GM18526 (cell line): ENCODE results near the gene PITX2.

ENCODE experiments used
- POLR2A ChIP-seq: IDR thresholded peaks from 3 replicates; pipeline ENCODE4 v1.6.1; 2011; ENCODE audit not compliant: insufficient read length; ENCODE audit errors: extremely low read depth

The PITX2 gene

GRCh38 chr4:110612631-110613269, 10.1 kb downstream of the PITX2 start:
- TF ChIP-seq POLR2A: no peak

- no peak for TF ChIP-seq POLR2A
These were observed 10.9 kb downstream of the PITX2 start for GRCh38 chr4:110611968-110612447.

- no peak for TF ChIP-seq POLR2A
These were observed 11.7 kb downstream of the PITX2 start for GRCh38 chr4:110610940-110611831.

- no peak for TF ChIP-seq POLR2A
These were observed 12.3 kb downstream of the PITX2 start for GRCh38 chr4:110610620-110610939.

GRCh38 chr4:110609044-110609750, 13.7 kb downstream of the PITX2 start:
- no peak for TF ChIP-seq POLR2A

GRCh38 chr4:110605077-110605476, 17.8 kb downstream of the PITX2 start:
- TF ChIP-seq POLR2A: no peak

- no peak for TF ChIP-seq POLR2A
These were observed 20.8 kb downstream of the PITX2 start for GRCh38 chr4:110602061-110602460.

- TF ChIP-seq POLR2A: no peak
These were observed 25.3 kb downstream of the PITX2 start for GRCh38 chr4:110597582-110597981.

GRCh38 chr4:110596431-110596830, 26.4 kb downstream of the PITX2 start:
- TF ChIP-seq POLR2A: no peak

- TF ChIP-seq POLR2A: no peak
These were observed 27.3 kb downstream of the PITX2 start for GRCh38 chr4:110595583-110595982.

GRCh38 chr4:110589297-110589696, 33.6 kb downstream of the PITX2 start:
- no peak for TF ChIP-seq POLR2A

- no peak for TF ChIP-seq POLR2A
These were observed 35.1 kb downstream of the PITX2 start for GRCh38 chr4:110587666-110588285.

GRCh38 chr4:110586131-110586850, 36.6 kb downstream of the PITX2 start:
- TF ChIP-seq POLR2A: no peak
